Measurements from ENCODE around the gene GLIS1.

- TF ChIP-seq EZH2 (IDR thresholded peaks at IDR 0.05; ENCODE audit: low read length, unreplicated experiment) (no peak), CTCF (conservative IDR thresholded peaks at IDR 0.05; ENCODE audit: low read depth, low read length) (no peak), EZH2phosphoT487 (IDR thresholded peaks at IDR 0.05; ENCODE audit: borderline replicate concordance, low read length) (no peak)
Measured at GRCh38 chr1:53655931-53656746, 82.8 kb downstream of the GLIS1 start.
